Peyer's patch (tissue), 4 donors: Measurements from ENCODE around the gene PCBD1.

Experiments used
- POLR2A ChIP-seq, 2 donors: fragments of 450-650 bp; IDR thresholded peaks; one replicate each; pipeline ENCODE4 v1.5.1; 2017; ENCODE audit warnings: antibody characterized with exemption in 2 of 2, mild to moderate bottlenecking in 2 of 2, moderate library complexity in 2 of 2
- TF ChIP-seq, protein P1 (sequence below), 6 experiments: fragments of 450-650 bp in 4 of 6; fragments of 200-600 bp in 2 of 6; sonication (generic) in 1 of 6; IDR thresholded peaks; one replicate each; pipeline ENCODE4 v1.5.1; 2017 to 2019; ENCODE audit warnings: antibody characterized with exemption in 6 of 6, mild to moderate bottlenecking in 3 of 6, moderate library complexity in 1 of 6

- TF ChIP-seq, protein P1, sequence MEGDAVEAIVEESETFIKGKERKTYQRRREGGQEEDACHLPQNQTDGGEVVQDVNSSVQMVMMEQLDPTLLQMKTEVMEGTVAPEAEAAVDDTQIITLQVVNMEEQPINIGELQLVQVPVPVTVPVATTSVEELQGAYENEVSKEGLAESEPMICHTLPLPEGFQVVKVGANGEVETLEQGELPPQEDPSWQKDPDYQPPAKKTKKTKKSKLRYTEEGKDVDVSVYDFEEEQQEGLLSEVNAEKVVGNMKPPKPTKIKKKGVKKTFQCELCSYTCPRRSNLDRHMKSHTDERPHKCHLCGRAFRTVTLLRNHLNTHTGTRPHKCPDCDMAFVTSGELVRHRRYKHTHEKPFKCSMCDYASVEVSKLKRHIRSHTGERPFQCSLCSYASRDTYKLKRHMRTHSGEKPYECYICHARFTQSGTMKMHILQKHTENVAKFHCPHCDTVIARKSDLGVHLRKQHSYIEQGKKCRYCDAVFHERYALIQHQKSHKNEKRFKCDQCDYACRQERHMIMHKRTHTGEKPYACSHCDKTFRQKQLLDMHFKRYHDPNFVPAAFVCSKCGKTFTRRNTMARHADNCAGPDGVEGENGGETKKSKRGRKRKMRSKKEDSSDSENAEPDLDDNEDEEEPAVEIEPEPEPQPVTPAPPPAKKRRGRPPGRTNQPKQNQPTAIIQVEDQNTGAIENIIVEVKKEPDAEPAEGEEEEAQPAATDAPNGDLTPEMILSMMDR (IDR thresholded peaks at IDR 0.05), result no peak
- TF ChIP-seq POLR2A (IDR thresholded peaks at IDR 0.05), result no peak
Observed at GRCh38 chr10:70905071-70906021, 17.0 kb upstream of the PCBD1 start.
